ENCODE data around the gene JAKMIP1.
"Not testable (repeated sequence)": the region's sequence is repeated elsewhere in the genome, so short reads cannot be mapped to it uniquely, and the experiment has no call there.

Gene JAKMIP1

DNA sequence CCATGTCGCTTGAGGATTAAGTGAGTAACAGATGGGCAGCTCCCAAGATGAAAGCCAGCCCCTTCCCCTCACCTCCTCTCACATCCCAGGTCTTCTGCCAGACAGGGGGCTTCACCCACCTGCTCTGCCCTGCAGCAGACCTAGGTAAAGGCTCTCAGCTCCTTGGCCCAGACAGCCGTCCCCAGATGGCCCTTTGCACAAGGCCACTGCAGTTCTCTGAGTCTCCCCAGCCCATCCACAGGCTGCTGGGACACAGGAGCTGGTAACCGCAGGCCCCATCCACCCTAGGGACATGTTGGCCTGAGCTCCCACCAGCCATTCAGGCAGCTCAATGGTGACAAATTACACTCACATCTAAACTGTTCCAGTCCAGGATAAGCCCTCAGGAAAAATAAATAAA lies 197.4 kb downstream of the JAKMIP1 start:
- DNase-seq = no peak

DNA sequence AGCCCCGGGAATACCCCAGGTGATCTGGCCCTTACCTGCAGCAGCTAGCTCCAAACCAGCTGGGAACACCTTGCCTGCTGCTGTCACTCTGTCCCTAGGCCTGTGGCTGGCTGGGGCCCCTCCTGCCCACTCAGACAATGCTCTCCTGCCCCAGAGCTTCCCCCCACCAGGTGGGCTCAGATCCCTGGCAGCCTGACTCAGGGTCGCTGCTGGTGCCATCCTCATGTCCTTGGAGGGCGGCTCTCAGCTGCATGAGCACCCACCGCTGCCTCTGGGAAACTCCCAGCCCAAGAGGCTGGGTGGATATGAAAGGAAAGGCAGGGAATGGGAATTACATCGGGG lies 197.9 kb downstream of the JAKMIP1 start:
- DNase-seq = no peak

DNA sequence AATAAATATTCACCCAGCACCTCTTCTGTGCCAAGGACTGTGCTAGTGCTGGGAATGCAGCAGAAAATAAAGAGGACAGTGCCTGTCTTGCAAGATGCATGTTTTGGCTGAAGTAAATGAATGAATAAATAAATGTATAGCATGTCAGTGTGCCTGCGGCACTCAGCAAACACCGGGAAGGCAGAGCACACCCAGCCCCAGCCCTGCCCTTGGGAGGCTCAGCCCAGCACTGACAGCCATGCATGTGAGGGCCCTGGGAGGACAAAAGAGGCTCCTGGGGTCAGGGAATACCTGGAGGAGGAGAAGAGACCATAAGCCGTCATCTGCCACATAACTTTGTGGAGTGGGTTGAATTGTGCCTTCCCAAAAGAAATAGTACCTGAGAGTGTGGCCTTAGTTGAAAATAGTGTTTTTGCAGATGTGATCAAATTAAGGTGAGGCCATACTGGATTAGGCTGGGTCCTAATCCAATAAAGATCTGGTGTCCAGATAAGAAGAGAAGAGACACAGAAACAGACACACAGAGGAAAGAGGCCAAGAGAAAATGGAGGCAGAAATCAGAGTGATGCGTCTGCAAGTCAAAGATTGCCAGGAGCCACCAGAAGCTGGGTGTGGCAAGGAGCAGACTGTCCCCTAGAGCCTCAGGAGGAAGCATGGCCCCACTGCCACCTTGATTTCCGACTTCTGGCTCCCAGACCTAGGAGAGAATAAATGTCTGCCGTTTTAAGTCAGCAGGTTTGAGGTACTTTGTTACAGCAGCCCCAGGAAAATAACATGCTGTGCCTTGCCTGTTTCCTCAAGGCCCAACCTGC lies 198.5 kb downstream of the JAKMIP1 start:
- no peak for DNase-seq

DNA sequence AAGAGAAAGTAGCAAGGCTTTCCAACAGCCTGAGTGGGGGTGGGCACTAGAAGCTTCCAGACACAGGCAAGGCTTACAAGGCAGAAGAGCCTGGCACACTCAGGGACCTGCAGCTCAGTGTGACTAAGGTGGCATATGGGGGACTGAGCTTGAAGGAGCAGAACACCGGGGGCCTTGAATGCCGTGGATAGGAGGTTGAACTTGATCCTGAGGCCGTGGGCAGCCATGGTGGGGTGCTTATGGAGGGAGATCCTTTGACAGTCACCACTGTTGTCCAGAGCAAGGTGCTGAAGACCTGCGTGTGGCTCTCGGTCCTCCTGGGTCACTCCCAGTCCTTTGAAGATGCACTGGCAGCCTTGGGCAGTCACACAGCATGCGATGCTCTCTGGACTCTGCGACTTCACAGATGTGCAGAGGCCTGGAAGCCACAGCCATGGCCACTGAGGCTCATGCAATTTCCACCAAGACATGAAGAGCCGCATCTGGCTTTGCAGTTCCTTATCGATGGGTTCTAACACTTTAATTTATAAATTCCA lies 200.5 kb downstream of the JAKMIP1 start:
- DNase-seq = no peak

DNA sequence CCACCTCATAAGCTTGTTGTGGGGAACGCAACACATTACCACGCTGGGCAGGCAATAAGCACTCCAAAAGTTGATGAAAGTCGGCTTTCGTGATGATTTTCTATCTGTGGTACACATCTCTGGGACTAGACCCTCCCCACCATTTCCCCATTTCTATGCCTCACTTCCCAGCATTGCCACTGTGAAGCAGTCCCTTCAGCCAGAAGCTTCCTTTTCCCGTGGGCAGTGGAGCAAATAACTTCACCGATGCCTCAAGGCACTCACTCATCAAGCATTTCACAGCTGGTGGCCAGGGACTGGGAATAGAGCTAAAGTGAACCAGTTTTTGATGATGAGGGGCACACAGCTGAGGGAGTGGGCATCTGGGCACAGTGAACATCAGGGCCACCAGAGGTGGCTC lies 201.0 kb downstream of the JAKMIP1 start:
- no peak for DNase-seq

DNA sequence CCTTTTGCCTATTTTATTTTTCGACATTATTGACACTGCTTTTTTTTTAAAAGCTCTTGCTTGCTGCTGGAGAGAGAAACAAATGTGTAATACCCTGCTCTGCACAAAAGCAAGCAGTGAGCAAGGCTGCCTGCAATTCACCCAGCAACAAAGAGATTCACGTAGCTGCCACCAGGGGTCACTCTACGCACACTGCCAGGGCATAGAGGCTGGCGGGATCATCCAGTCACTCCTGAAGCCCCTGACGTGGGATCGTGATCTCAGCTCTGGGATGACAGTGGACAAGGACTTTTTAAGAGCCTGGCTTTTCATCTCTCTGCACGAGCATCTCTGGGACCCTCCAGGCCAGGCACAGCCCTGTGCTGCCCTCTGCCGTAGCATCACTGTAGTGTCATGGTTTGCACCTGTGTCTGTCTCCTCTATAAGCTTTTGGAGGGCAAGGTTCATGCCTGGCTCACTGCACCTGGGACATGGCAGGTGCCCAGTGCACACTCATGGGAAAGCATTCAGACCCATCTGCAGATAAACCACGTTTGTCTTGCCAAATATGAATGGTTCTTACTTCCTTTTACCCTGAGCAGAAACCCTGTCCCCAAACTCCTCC lies 201.9 kb downstream of the JAKMIP1 start:
- DNase-seq = peak in 2 of 6 experiments; percentile 3 to 10

DNA sequence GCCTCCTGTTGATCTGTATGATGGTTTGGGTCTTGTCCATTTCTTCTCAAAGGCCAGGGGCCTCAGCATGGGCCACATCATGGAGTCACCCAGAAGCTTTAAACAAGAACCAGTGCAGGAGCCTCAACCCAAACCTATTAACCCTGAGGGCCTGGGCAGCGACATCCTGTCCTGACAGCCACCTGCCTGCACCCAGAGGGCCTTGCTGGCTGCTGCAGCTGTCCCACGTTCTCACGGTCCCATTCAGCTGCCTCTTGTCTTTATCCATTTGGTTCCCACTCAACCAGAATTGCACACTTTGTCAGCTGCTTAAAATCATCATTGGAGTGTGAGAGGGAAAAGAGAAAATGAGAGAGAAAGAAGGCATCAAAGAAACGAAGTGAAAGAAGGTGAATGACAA lies 203.7 kb downstream of the JAKMIP1 start:
- no peak for DNase-seq

DNA sequence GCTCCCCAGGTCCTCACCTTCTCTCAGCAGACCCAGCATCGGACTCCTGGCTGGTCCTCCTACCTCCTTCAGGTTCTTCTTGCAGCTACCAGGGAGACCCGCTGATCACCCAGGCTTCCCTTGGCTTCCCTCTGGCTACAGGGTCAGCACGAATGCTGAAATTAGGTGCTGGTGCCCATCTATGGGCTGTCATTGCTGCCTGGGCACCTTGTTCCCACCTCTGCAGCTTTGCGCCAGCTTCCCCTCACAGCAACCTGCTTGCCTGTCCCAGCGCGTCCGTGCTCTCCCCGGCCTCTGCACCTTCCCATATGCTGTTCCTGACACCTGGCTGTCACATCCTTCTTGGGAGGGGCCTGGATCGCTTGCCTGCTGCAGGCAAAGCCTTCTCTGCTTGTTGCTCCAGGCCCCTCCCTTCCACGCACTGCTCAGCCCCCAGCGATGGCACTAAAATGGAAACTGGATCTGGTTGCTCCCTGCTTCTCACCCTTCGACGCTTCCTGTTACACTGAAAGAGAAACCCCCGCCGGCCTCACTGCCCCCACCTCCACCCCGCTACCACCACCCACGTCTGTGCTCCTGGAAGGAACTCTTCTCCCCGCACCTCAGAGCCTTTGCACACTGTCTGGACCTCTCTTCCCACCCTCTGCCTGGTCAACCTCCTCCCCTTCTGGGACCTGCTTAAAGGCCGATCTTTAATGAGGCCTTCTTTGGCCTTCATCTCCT lies 204.3 kb downstream of the JAKMIP1 start:
- DNase-seq = no peak

DNA sequence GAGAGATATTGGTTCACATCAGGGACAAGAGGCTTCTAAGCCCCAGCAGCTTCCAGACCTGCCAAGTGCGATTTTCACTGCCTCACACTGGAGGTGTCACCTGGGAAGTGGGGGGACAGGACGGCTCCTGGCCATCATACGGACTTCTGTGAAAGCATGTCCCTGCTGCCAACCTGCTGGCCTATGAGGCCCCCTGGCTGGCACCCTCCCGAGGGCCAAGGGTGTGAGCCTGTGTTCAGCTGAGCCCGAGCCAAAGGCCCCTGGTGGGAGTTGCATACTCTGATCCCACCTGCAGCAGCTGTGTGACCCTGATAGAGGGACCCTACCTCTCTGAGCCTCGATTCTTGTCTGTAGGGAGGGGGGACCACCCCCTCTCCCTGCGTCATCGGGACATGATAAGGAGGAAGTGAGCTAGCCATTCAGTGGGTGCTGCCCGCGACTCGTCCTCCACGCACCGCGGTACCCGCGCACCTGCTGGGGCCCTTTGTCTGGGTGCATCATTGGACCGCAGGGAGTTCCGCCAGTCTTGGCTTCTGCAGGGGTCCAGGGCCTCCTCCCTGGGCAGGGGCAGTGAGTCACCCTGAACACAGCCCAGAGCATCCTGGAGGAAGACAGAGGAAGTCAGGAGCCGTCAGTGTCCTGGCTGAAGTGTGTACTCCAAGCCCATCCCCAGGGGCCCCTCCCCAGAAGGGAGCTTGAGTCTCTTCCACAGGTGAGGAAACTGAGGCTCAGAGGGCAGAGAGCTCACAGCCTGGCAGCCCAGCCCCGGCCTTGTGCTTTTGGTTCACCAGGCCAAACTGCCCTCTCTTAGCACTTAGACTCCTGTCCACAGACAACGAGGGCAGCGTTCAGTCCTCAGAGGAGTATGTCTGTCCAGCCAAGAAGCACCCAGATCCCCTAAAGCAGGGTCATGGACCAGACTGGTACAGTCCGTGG lies 206.2 kb downstream of the JAKMIP1 start:
- no peak for DNase-seq

DNA sequence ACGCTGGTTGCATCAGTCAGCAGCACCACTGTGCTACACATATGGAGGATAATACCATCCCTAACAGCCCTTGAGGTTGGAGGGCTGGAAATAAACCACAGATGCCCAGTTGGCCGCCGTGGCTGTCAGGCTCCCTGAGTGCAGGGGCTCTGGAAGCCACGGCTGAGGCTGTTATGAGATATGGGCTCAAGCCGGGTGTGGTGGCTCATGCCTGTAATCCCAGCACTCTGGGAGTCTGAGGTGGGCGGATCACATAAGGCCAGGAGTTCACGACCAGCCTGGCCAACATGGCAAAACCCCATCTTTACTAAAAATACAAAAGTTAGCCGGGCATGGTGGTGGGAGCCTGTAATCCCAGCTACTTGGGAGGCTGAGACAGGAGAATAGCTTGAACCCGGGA lies 207.0 kb downstream of the JAKMIP1 start:
- DNase-seq = not testable (repeated sequence)

DNA sequence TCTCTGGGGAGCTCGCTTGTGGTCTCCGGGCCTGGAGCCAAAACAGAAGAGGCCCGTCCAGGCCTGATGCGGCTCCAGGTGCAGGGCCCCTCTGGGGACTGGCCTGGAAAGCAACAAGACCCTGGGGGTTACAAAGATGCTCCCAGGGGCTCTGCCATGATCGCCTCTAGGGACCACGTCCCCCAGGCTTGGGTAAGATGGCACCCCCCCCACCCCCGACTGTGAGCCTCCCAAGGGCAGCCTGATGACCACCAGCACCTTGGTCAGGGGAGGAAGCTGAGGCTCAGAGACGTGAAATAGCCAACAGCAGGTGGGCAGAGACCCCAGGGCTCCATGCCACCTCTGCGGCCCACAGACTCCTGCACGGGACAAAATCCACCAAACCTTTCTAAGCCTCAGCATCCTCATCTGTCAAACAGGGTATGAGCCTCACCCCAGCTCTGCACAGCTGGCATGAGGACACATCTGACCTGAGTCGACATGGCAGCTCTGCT lies 207.5 kb downstream of the JAKMIP1 start:
- DNase-seq = no peak

DNA sequence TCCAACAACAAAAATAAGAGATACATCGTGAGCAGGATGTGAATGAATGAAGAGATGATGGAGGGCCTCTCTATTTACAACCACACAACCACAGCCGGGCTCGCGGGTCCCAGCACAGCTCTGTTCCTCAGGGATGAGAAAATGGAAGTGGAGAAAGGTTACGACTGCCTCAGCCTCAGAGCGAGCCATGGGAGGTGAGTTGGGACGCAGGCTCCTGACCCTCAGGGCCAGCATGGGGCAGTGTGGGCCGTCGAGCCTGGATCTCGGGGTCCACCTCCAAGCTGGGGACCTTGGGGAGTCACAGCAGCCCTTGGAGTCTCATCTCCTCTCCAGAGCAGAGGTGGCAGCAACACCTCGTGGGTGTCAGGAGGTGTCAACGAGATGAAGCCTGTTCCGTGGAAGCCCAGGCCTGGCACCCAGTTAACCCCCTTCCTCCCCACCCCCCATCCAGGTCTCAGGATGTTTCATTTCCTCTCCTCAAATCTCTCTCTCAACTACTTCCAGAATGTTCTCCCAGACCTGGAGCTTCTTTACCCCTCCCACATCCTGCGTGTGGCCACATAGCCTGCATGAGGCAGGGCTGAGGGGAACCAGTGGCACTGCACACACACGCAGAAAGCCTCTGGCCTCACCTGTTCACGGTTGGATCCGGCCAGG lies 208.1 kb downstream of the JAKMIP1 start:
- DNase-seq = no peak

DNA sequence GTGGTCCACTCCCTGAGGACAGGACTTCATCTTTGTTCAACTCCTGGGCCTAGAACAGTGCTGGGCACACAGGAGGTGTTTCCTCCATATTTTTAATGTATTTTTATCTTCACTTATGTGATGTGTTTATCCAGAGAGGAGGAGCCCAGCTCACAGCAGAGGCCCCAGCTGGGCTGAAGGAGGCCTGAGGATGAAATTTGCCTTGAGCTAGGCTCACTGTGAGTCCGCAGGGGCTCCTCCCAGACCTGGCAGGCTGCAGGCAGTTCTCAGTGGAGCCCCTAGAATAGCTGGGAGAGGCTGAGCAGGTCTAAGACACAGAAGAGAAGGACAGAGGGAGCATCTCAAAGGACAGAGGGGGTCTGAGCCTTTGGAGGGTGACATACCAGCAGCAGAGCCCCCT lies 208.9 kb downstream of the JAKMIP1 start:
- no peak for DNase-seq

DNA sequence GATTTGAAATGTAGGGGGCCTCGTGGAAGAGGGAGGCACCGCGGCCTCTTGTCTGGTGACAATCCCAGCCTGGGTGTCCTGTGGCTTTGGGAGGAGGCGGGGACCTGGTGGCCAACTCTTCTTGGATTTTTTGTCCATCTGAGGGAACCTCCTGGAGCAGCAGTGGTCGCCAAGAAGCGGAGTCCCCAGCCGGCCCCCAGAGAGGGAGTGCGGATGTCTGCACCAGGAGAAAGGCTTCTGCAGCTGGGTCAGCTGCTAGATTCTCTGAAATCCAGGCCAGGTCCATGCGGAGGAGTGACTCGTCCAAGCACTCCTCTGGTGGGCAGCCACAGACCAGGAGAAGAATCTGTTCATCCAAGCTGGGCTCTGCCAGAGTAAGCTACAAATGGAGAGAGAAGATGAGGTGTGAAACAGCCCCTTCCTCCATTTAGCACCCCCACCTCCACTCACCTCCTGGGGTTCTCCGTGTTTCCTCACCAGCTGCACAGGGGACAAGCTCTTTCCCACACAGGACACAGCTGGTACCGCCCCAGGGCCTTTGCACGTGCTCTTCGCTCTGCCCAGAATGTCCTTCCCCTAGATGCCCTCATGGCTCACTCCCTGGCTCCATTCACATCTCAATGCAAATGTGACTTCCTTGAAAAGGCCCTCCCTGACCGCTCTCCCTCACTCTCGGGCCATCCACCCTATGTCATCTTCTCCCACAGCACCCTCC lies 209.7 kb downstream of the JAKMIP1 start:
- DNase-seq = no peak

DNA sequence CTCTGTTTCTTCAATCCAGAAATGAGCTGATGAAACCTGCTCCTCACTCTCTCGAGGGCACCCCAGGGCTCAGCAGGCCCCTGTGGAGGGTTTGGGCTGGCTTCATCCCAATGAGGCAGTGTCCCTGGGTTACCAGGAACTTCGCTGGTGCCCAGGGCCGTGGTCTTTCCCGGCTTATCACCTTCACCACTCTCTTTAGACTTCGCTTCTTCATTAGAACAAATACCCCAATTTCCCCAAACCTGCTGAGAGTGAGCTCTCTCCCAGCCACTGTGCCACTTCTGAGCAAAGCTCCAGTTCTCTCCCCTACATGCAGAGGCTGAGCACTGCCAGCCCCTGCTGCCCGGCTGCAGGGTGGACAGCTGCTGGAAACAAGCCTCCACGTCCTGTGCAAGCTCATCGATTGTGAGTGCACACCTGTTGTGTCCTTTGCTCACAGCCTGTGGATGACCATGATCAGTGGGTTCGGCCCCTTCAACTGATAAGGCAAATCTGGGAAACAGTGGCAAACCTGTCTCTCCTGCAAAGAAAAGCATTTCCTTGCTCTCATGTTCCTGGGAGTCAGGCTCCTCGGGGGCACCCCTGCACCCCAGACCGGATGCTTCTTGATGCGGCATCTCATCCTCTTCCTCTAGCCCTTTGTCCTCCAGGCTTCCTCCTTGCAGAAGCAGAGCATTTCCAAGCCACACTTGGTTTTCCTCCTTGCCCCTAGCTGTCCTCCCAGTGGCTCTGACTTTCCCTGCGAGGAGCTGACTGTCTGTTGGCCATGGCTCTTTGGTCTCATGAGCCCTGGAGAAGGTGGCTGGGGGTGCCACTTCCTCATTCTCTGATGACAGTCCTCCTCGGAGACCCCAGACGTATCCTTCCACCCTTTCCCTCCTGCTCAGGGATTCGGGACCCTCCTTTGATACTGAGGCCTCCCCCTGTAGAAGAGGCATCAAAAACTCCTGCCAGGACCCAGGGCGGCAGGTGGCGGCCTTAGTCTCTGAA lies 210.8 kb downstream of the JAKMIP1 start:
- no peak for DNase-seq

DNA sequence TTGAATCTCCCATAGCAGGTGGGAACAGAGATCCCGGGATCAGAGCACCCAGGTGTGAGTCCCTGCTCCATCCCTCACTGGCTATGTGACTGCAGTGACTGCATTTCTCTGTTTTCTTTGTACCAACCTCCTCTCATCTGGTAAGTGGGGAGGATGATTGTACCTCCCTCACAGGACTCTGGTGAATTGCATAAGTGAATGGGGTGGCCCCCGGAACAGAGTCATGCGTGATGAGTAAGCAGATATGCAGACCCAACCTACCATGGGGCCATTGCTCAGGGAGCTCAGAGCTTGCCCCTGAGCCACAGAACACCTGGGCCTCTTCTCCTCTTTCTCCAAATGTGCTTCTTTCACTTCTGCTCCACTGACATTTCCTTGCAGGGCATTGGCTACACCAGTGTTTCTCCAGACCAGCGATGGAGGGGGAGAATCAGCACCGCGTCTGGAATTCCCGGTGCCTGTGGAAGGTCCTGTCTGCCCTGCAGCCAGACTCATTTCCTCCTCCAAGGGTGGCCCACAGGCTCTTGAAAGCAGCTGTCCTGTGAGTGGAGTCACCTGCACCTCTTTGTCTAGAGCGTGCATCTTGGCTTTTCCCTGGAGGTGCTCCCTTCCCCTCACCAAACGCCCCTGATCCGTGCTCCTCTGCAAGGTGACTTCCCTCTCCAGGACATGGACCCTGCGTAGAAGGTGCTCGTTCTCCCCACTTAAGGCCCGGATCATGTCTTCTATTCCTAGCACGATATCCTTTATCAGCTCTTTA lies 212.1 kb downstream of the JAKMIP1 start:
- DNase-seq = no peak

DNA sequence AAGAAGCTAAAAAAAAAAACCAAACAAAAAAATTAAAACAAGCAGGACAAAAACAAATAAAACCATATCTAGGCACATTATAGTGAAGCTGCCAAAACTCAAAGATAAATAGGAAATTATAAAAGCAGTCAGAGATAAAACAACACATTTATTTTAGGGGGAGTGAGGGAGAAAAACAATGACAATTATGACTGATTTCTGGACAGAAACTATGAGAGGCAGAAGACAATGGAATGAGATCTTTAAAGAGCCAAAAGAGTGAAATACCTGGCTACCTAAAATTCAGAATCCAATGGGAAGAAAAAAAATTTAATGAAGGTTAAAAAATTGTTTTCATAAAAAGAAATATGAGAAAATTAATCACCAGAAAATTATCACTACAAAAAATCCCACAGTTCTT lies 215.5 kb downstream of the JAKMIP1 start:
- DNase-seq = no peak

DNA sequence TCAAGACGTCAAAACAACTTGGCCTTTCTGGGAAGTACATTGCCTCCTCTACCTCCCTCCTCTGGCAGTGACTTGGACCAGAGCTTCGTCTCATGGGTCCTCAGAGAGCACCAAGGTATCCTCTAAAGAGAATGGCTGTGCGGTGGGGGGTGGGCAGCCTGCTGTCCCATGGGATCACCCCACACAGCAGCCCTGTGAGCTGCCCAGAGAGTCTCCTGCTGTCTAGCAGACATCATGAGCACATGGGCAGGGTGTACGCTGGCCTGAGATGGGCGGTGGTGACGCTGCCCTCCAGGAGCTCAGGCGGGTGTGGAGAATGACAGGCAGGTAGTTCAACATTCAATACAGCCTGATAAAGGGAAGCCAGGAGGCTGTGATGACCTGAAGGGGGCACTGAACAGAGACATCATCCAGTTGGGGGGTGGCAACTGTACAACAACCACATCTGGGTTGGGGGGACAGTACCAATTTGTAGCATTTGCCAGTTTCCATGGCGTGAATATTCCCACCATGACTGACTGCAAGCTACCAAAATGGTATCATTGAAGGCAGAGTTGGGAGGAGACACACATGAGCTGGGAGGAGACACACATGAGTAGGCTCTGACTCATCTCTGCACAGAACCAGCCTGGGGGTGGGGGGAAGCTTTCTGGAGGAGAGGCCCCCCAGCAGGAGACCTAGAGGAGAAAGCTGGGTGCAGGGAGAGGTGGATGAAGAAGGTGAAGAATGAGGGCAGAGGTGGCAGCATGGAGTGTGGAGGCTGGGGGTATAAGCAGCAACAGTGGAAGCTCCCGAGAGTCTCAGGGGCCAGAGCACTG lies 218.0 kb downstream of the JAKMIP1 start:
- no peak for DNase-seq

Data from stimulated activated naive CD4-positive, alpha-beta T cell (primary cell).